Breast epithelium (tissue), 3 donors: Measurements from ENCODE around the gene KREMEN1.

Source experiments
- POLR2AphosphoS5 ChIP-seq, 3 donors: sonication (generic); formaldehyde crosslinking; IDR thresholded peaks; one replicate each; pipeline ENCODE4 v1.6.1; 2017; ENCODE audit warnings: antibody characterized with exemption in 3 of 3
- TF ChIP-seq, protein P1 (sequence below), 3 donors: fragments of 450-650 bp; IDR thresholded peaks; one replicate each; pipeline ENCODE4 v1.5.1; 2016 to 2017; ENCODE audit warnings: antibody characterized with exemption in 3 of 3, mild to moderate bottlenecking in 3 of 3, moderate library complexity in 3 of 3

DNA sequence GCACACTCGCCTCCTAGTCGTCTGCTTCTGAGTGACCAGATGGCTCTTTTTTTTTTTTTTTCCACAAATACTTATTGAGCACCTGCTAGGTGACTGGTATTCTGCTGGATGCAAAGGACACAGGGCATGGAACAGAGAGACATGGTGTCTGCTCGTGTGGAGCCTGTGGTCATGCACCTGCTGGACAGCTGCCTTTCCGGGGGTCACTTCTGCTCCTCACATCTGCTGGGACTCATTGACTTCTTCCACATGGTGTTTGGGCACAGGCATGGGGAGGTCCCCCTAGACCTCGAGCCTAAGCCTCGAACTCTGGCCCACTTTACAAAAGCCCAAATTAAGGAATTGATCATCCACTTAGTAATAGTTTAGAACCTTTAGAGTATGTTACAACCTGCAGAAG, 93.3 kb downstream of the KREMEN1 start:
- TF ChIP-seq, protein P1, sequence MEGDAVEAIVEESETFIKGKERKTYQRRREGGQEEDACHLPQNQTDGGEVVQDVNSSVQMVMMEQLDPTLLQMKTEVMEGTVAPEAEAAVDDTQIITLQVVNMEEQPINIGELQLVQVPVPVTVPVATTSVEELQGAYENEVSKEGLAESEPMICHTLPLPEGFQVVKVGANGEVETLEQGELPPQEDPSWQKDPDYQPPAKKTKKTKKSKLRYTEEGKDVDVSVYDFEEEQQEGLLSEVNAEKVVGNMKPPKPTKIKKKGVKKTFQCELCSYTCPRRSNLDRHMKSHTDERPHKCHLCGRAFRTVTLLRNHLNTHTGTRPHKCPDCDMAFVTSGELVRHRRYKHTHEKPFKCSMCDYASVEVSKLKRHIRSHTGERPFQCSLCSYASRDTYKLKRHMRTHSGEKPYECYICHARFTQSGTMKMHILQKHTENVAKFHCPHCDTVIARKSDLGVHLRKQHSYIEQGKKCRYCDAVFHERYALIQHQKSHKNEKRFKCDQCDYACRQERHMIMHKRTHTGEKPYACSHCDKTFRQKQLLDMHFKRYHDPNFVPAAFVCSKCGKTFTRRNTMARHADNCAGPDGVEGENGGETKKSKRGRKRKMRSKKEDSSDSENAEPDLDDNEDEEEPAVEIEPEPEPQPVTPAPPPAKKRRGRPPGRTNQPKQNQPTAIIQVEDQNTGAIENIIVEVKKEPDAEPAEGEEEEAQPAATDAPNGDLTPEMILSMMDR (IDR thresholded peaks at IDR 0.05) = no peak
- TF ChIP-seq POLR2AphosphoS5 (IDR thresholded peaks at IDR 0.05) = no peak
